Colonic mucosa (tissue), 4 donors: Measurements from ENCODE around the gene AGBL1. TPM values are rescaled to one million over a fixed set of nuclear protein-coding genes. Genes with fewer than 3 reads are reported as not detected.

Experiments
- DNase-seq: peaks from one replicate; pipeline ENCODE4 v3.0.0-alpha.2; 2020
- H3K27ac ChIP-seq: fragments of 200-600 bp; one replicate; pipeline ENCODE4 v1.8.0; 2021
- H3K27me3 ChIP-seq: fragments of 200-600 bp; one replicate; pipeline ENCODE4 v1.8.0; 2021
- H3K36me3 ChIP-seq: fragments of 200-600 bp; one replicate; pipeline ENCODE4 v1.8.0; 2021
- H3K4me1 ChIP-seq: fragments of 200-600 bp; one replicate; pipeline ENCODE4 v1.8.0; 2021; ENCODE audit warnings: mild to moderate bottlenecking
- H3K4me3 ChIP-seq: fragments of 200-600 bp; one replicate; pipeline ENCODE4 v1.8.0; 2021
- H3K9ac ChIP-seq, 2 donors: one replicate each; pipeline ENCODE4 v1.7.0; 2013; ENCODE audit warnings: control low read depth in 2 of 2, low read depth in 2 of 2, low read length in 2 of 2
- H3K9me3 ChIP-seq: fragments of 200-600 bp; one replicate; pipeline ENCODE4 v1.8.0; 2021
- intact Hi-C: fragments of 100-400 bp; cut with DNase I; formaldehyde crosslinking; loops from one replicate; pipeline ENCODE4 v1.14.1; 2022
- total RNA-seq, 2 donors: library from RNA; stranded (reverse); fragmentation: NEBNext Ultra II Directional in 1 of 2; extraction: Animal tissue kit (Norgen Biotek cat#: 25700) in 1 of 2; gene quantifications; one replicate each; pipeline ENCODE4 v1.2.1, GENCODE V29; 2021
- TF ChIP-seq, protein P1 (sequence below): fragments of 200-600 bp; IDR thresholded peaks from one replicate; pipeline ENCODE4 v1.8.0; 2022; ENCODE audit warnings: antibody characterized with exemption, mild to moderate bottlenecking
- donor health status: healthy.
- donor health status: DM: no; HTN: no; CAD: no.
- donor health status: DM: no; HTN: no; CAD: no.

The AGBL1 gene
- total RNA-seq, 2 donors from 2014 or later = 0.10 to 0.24 TPM

DNA sequence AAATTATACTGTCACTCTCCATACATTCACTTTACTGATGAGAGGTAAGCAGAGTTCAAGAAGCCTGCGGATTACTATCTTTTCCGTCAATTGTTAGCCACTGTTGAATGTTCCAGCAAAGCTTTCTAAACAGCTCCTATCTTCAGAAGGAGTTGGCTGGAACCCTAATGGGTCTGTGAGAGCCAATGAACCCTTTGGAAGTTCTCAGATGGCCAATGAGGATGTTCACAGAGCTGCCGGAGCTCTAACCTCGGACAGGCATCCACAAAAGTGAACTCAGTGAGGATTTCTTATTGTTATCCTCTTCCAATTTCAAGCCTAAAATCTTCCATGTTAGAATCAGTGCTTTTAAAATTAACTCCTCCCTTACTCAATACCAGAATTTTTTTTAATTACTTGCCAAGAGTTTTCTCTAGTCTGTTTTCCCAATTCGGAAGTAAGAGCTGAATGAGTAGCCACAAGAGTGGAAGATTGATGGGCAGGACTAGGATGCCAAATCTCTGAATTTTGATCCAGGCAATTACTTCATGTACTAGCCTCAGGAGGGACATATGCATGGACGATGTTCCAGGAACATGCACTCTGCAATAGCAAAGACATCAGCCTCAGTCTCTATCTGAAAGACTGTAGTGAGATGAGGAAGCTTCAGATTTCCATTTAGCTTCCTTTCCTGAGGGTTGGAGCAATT, 78.1 kb downstream of the AGBL1 start:
- H3K27ac ChIP-seq = no peak overlapping the region
- no peaks in the 10 kb centered on the region for H3K4me1 ChIP-seq
- intact Hi-C loops = no loop called here
- H3K9me3 ChIP-seq = no peaks in the 10 kb centered on the region
- H3K9ac ChIP-seq = no peak overlapping the region
- no peak for DNase-seq
- no peaks in the 10 kb centered on the region for H3K27me3 ChIP-seq
- no peak overlapping the region for H3K4me3 ChIP-seq
- no peaks in the 10 kb centered on the region for H3K36me3 ChIP-seq
- TF ChIP-seq, protein P1, sequence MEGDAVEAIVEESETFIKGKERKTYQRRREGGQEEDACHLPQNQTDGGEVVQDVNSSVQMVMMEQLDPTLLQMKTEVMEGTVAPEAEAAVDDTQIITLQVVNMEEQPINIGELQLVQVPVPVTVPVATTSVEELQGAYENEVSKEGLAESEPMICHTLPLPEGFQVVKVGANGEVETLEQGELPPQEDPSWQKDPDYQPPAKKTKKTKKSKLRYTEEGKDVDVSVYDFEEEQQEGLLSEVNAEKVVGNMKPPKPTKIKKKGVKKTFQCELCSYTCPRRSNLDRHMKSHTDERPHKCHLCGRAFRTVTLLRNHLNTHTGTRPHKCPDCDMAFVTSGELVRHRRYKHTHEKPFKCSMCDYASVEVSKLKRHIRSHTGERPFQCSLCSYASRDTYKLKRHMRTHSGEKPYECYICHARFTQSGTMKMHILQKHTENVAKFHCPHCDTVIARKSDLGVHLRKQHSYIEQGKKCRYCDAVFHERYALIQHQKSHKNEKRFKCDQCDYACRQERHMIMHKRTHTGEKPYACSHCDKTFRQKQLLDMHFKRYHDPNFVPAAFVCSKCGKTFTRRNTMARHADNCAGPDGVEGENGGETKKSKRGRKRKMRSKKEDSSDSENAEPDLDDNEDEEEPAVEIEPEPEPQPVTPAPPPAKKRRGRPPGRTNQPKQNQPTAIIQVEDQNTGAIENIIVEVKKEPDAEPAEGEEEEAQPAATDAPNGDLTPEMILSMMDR = no peak

DNA sequence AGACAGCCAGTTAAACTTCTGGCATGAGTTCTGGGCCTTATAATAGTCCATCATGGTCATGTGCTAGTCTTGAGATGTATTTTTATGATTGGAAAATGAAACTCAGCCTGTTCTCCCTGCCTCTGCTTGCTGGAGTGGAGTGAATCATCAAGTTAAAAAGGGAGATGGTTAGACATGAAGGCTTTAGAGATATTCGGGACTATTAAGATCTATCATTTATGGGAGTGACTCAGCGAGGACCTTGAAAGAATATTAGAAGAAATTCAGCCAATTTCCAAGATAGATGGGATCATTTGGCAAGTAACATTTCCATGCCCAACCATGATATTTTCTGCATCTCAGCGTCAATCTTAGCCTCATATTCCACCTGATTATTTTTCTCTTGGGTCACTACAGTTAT, 79.8 kb downstream of the AGBL1 start:
- DNase-seq = no peak
- TF ChIP-seq, protein P1 = no peak
- no peak overlapping the region for H3K9ac ChIP-seq
- no peaks in the 10 kb centered on the region for H3K27me3 ChIP-seq
- intact Hi-C loops = no loop called here
- H3K36me3 ChIP-seq = no peaks in the 10 kb centered on the region
- no peak overlapping the region for H3K27ac ChIP-seq
- H3K4me1 ChIP-seq = no peaks in the 10 kb centered on the region
- H3K4me3 ChIP-seq = no peak overlapping the region
- H3K9me3 ChIP-seq = no peaks in the 10 kb centered on the region

DNA sequence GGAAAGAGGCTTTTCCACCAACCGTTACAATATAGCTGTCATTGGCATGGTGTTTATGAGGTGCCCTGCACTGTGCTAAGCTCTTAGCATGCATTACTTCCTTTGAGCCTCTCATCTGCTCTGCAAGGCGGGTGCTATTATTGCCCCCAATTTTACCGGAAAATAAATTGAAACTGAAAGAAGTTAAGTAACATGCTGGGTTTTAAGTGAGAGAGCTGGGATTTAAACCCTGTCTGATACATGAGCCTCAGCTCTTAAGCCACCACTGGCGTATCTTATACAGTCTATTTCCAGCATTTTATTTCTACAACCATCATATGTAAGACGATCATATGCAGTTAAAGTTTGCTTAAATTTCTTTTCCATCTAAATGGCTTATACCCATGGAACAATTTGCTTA, 81.6 kb downstream of the AGBL1 start:
- intact Hi-C loops = no loop called here
- Histone ChIP-seq H3K9me3 (no peaks in the 10 kb centered on the region), H3K36me3 (no peaks in the 10 kb centered on the region), H3K27ac (no peak overlapping the region), H3K4me1 (no peaks in the 10 kb centered on the region), H3K9ac (no peak overlapping the region), H3K27me3 (no peaks in the 10 kb centered on the region), H3K4me3 (no peak overlapping the region)
- no peak for DNase-seq
- TF ChIP-seq, protein P1 = no peak

DNA sequence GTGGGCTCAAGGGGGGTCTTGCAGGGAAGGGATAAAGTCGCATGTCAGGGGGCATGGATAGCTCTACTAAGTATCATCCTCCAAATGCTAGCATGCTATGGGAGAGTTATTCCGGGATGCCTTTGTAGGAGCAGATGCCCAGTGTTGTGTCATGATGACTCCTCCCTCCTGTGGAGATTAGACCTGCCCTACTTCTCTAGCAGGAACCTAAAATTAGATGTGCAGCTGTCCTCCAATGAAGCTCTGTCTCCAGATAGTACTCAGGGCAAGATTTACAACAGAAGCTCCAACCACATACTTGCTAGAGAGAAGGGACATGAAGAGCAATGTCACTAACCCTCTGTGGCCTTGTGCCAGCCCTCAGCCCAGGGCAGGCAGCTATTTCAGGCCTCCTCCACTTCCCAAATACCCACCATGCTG, 82.5 kb downstream of the AGBL1 start:
- H3K36me3 ChIP-seq = no peaks in the 10 kb centered on the region
- no peak overlapping the region for H3K9ac ChIP-seq
- DNase-seq = no peak
- H3K4me3 ChIP-seq = no peak overlapping the region
- no peaks in the 10 kb centered on the region for H3K9me3 ChIP-seq
- intact Hi-C loops = no loop called here
- no peaks in the 10 kb centered on the region for H3K27me3 ChIP-seq
- H3K4me1 ChIP-seq = no peaks in the 10 kb centered on the region
- TF ChIP-seq, protein P1 = no peak
- no peak overlapping the region for H3K27ac ChIP-seq

DNA sequence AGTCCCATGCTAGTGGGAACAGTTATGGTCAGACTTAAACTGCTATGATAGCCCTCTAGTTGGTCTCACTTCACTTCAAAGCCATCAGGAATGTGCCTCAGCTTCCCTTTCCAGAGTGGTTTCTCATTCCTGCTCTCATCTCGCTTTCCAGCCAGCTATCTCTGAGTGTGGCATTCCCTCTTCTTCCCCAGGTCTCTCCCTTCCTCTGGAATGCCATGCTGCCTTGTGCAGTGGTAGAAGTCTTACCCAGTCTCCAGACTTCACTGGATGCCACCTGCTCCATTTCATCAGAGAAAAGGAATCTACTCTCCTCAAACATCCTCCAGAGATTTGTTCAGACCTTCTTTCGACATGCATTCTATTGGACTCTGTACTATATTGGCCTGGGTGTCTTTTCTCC, 83.0 kb downstream of the AGBL1 start:
- intact Hi-C loops = no loop called here

More for the DNA sequence above, 83.0 kb downstream of the AGBL1 start:
- no peak overlapping the region for H3K9ac ChIP-seq
- no peaks in the 10 kb centered on the region for H3K27me3 ChIP-seq
- H3K4me1 ChIP-seq = no peaks in the 10 kb centered on the region
- no peak overlapping the region for H3K27ac ChIP-seq
- no peaks in the 10 kb centered on the region for H3K9me3 ChIP-seq
- TF ChIP-seq, protein P1 = no peak
- DNase-seq = no peak
- H3K4me3 ChIP-seq = no peak overlapping the region
- no peaks in the 10 kb centered on the region for H3K36me3 ChIP-seq
